CD14-positive monocyte (primary cell): ENCODE measurements around the gene PRKD1. TPM values are rescaled to one million over a fixed set of nuclear protein-coding genes. Genes with fewer than 3 reads are reported as not detected.

Source experiments
- DNase-seq, 3 donors: peaks; one replicate each; pipeline ENCODE4 v3.0.0-alpha.2; 2011 to 2022
- H2AFZ ChIP-seq: 2 replicates; pipeline ENCODE4 v1.6.0; 2012; ENCODE audit warnings: mild to moderate bottlenecking, low read depth, low read length, inconsistent platforms; ENCODE audit not compliant: insufficient read depth, poor library complexity, severe bottlenecking
- H3K27ac ChIP-seq, 2 donors: 1 replicate in 1 of 2; 2 replicates in 1 of 2; pipeline ENCODE4 v1.5.1; 2012 to 2013; ENCODE audit warnings: low read length in 2 of 2, control low read depth in 1 of 2, inconsistent platforms in 1 of 2, low read depth in 1 of 2, mild to moderate bottlenecking in 1 of 2
- H3K27me3 ChIP-seq, 2 donors: one replicate each; pipeline versions ENCODE4 v1.6.0 to v1.6.1; 2011 to 2013; ENCODE audit warnings: low read length in 2 of 2; ENCODE audit not compliant: control insufficient read depth in 2 of 2, insufficient read depth in 2 of 2
- H3K36me3 ChIP-seq, 2 donors: replicated peaks in 1 of 2; 1 replicate in 1 of 2; 2 replicates in 1 of 2; pipeline versions ENCODE4 v1.5.1 to v1.6.1; 2012 to 2013; ENCODE audit warnings: low read length in 2 of 2, control low read depth in 1 of 2, inconsistent platforms in 1 of 2, mild to moderate bottlenecking in 1 of 2; ENCODE audit not compliant: insufficient read depth in 2 of 2, control insufficient read depth in 1 of 2
- H3K4me1 ChIP-seq, 2 donors: 1 replicate in 1 of 2; 2 replicates in 1 of 2; pipeline versions ENCODE4 v1.5.1 to v1.6.1; 2012 to 2013; ENCODE audit warnings: low read length in 2 of 2, control low read depth in 1 of 2, inconsistent platforms in 1 of 2, mild to moderate bottlenecking in 1 of 2, moderate library complexity in 1 of 2; ENCODE audit not compliant: insufficient read depth in 2 of 2, control insufficient read depth in 1 of 2
- H3K4me2 ChIP-seq: replicated peaks from 2 replicates; pipeline ENCODE3; 2012; ENCODE audit warnings: low read length, moderate library complexity, mild to moderate bottlenecking; ENCODE audit not compliant: poor library complexity, severe bottlenecking; ENCODE audit errors: extremely low read depth
- H3K4me3 ChIP-seq, 3 experiments: fragments of 200-600 bp in 1 of 3; sonication (generic) in 1 of 3; replicated peaks in 1 of 3; 1 replicate in 2 of 3; 2 replicates in 1 of 3; pipeline ENCODE4 v1.5.1; 2011 to 2013; ENCODE audit warnings: low read length in 3 of 3, mild to moderate bottlenecking in 3 of 3, control low read depth in 2 of 3, low read depth in 2 of 3, inconsistent platforms in 1 of 3, moderate library complexity in 1 of 3
- H3K79me2 ChIP-seq: 2 replicates; pipeline ENCODE4 v1.6.0; 2012; ENCODE audit warnings: mild to moderate bottlenecking, control low read depth, inconsistent platforms, low read length, moderate library complexity; ENCODE audit not compliant: insufficient read depth
- H3K9ac ChIP-seq: 2 replicates; pipeline ENCODE4 v1.6.0; 2017; ENCODE audit warnings: low read length, mild to moderate bottlenecking; ENCODE audit not compliant: insufficient read depth, poor library complexity, severe bottlenecking
- H3K9me3 ChIP-seq, 2 donors: replicated peaks in 1 of 2; 1 replicate in 1 of 2; 2 replicates in 1 of 2; pipeline versions ENCODE4 v1.5.1 to v1.6.1; 2012 to 2013; ENCODE audit warnings: low read length in 2 of 2, control low read depth in 1 of 2; ENCODE audit not compliant: control insufficient read depth in 1 of 2, insufficient read depth in 1 of 2
- H4K20me1 ChIP-seq: 2 replicates; pipeline ENCODE4 v1.6.0; 2012; ENCODE audit warnings: mild to moderate bottlenecking, low read length, control low read depth, moderate library complexity; ENCODE audit not compliant: insufficient read depth
- H3K27ac Mint-ChIP-seq, 7 donors: one replicate each; pipeline ENCODE4 v1.8.0; 2020; ENCODE audit warnings: mild to moderate bottlenecking in 7 of 7, mixed read lengths in 7 of 7, moderate library complexity in 6 of 7, inconsistent platforms in 2 of 7
- H3K27me3 Mint-ChIP-seq, 3 donors: one replicate each; pipeline ENCODE4 v1.8.0; 2021 to 2022; ENCODE audit warnings: low read depth in 3 of 3, mild to moderate bottlenecking in 3 of 3, mixed read lengths in 3 of 3, moderate library complexity in 3 of 3, inconsistent platforms in 1 of 3
- H3K36me3 Mint-ChIP-seq, 2 donors: one replicate each; pipeline ENCODE4 v1.8.0; 2020; ENCODE audit warnings: mixed read lengths in 2 of 2, inconsistent platforms in 1 of 2, mild to moderate bottlenecking in 1 of 2
- H3K4me1 Mint-ChIP-seq: one replicate; pipeline ENCODE4 v1.8.0; 2020; ENCODE audit warnings: mild to moderate bottlenecking, mixed read lengths
- H3K4me3 Mint-ChIP-seq, 2 donors: one replicate each; pipeline ENCODE4 v1.8.0; 2020; ENCODE audit warnings: mild to moderate bottlenecking in 2 of 2, mixed read lengths in 2 of 2, moderate library complexity in 1 of 2
- H3K9me3 Mint-ChIP-seq, 7 donors: one replicate each; pipeline ENCODE4 v1.8.0; 2020 to 2022; ENCODE audit warnings: mixed read lengths in 7 of 7, mild to moderate bottlenecking in 6 of 7, moderate library complexity in 6 of 7, inconsistent platforms in 2 of 7
- WGBS: methylation state at CpG from one replicate; pipeline ENCODE4 v1.1.5; 2013; ENCODE audit warnings: missing lambda C conversion rate; ENCODE audit not compliant: insufficient coverage; 5-methylcytosine and 5-hydroxymethylcytosine counted together
- intact Hi-C, 2 donors: fragments of 100-400 bp; cut with micrococcal nuclease; formaldehyde crosslinking; loops; one replicate each; pipeline versions ENCODE4 v1.15.0 to v1.15.1; 2023
- polyA plus RNA-seq, 3 donors: library from polyadenylated mRNA; depleted of rRNA in 1 of 3; unstranded in 2 of 3; stranded (reverse) in 1 of 3; fragments of 300-500 nt in 2 of 3; fragments of >200 nt in 1 of 3; fragmentation: Illumina TruSeq in 2 of 3; gene quantifications; 1 replicate in 2 of 3; 2 replicates in 1 of 3; pipeline ENCODE4 v1.2.3, GENCODE V29; 2012 to 2021
- TF ChIP-seq, protein P1 (sequence below): fragments of 200-600 bp; IDR thresholded peaks from one replicate; pipeline ENCODE4 v1.8.0; 2022; ENCODE audit warnings: antibody characterized with exemption, mild to moderate bottlenecking

PRKD1 gene
- polyA plus RNA-seq, 3 donors: not detected

- H3K4me3 Mint-ChIP-seq: no peak overlapping the region
- no peaks in the 10 kb centered on the region for H3K9me3 ChIP-seq
- intact Hi-C loops: no loop called here
- H3K27me3 Mint-ChIP-seq: peaks cover 0 to 2% (median 1%) of the 10 kb centered on the region in 3 donors
- H3K36me3 ChIP-seq: no peaks in the 10 kb centered on the region
- H3K27me3 ChIP-seq: no peaks in the 10 kb centered on the region
- H3K4me2 ChIP-seq: no peak overlapping the region
- no CpG with 5 or more reads among the region's 1 CpG for WGBS
- H3K9ac ChIP-seq: no peak overlapping the region
- H3K27ac Mint-ChIP-seq: no peak overlapping the region
- no peaks in the 10 kb centered on the region for H3K79me2 ChIP-seq
- DNase-seq: no peak
- H3K4me3 ChIP-seq: no peak overlapping the region
- no peaks in the 10 kb centered on the region for H3K36me3 Mint-ChIP-seq
- TF ChIP-seq, protein P1, sequence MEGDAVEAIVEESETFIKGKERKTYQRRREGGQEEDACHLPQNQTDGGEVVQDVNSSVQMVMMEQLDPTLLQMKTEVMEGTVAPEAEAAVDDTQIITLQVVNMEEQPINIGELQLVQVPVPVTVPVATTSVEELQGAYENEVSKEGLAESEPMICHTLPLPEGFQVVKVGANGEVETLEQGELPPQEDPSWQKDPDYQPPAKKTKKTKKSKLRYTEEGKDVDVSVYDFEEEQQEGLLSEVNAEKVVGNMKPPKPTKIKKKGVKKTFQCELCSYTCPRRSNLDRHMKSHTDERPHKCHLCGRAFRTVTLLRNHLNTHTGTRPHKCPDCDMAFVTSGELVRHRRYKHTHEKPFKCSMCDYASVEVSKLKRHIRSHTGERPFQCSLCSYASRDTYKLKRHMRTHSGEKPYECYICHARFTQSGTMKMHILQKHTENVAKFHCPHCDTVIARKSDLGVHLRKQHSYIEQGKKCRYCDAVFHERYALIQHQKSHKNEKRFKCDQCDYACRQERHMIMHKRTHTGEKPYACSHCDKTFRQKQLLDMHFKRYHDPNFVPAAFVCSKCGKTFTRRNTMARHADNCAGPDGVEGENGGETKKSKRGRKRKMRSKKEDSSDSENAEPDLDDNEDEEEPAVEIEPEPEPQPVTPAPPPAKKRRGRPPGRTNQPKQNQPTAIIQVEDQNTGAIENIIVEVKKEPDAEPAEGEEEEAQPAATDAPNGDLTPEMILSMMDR: no peak
- no peaks in the 10 kb centered on the region for H3K4me1 ChIP-seq
- H3K9me3 Mint-ChIP-seq: peaks cover 0 to 14% (median 2%) of the 10 kb centered on the region in 7 donors
- H4K20me1 ChIP-seq: no peaks in the 10 kb centered on the region
- no peak overlapping the region for H2AFZ ChIP-seq
- no peak overlapping the region for H3K27ac ChIP-seq
- H3K4me1 Mint-ChIP-seq: no peaks in the 10 kb centered on the region
These were observed 246.3 kb downstream of the PRKD1 start for GRCh38 chr14:29681316-29681715.

DNA sequence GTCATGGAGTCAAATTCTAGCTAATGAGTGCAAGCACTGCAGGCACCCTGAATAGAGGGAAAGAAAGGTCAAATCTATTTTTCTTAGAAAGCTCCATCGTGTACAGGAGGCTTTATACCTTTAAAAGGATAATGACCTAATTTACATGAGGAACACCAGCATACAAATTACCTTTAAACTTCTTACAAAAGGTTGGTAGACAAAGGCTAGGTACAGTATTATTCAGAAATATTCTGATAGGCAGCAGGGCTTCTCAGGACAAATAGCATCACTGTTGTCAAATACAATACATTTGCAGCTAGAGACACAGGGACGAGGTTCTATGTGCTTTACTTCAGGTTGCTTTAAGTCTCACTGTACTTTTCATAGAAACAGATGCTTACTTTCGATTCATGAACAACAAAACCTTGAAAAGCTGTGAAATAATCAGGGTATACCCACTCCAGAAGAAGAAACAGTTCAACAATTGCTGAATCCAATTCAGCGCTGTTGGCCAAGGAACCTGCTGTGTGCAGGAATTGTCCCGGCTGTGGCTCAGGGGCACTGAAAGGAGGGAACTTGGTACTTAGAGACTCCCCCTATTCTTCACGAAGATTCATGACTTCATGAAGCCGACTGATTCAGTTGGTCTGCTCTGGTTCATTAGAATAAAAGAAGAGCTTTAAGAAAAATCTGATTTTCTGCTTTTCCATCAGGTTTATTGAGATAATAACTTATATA, 252.9 kb downstream of the PRKD1 start:
- no peak overlapping the region for H3K4me3 Mint-ChIP-seq
- Histone ChIP-seq H3K9ac (no peak overlapping the region), H3K79me2 (no peaks in the 10 kb centered on the region), H3K27me3 (no peaks in the 10 kb centered on the region), H3K36me3 (no peaks in the 10 kb centered on the region), H3K27ac (no peak overlapping the region), H4K20me1 (no peaks in the 10 kb centered on the region), H2AFZ (no peak overlapping the region), H3K4me3 (no peak overlapping the region), H3K4me2 (no peak overlapping the region), H3K4me1 (no peaks in the 10 kb centered on the region), H3K9me3 (no peaks in the 10 kb centered on the region)
- H3K27ac Mint-ChIP-seq: no peak overlapping the region
- 89% methylated on average over 3 of the region's 7 CpGs for WGBS
- no peaks in the 10 kb centered on the region for H3K4me1 Mint-ChIP-seq
- H3K27me3 Mint-ChIP-seq: no peaks in the 10 kb centered on the region
- no peaks in the 10 kb centered on the region for H3K36me3 Mint-ChIP-seq
- peaks cover 0 to 6% (median 2%) of the 10 kb centered on the region in 7 donors for H3K9me3 Mint-ChIP-seq
- TF ChIP-seq, protein P1: no peak
- intact Hi-C loops: no loop called here
- no peak for DNase-seq
